Lower leg skin (tissue), 3 donors: ENCODE measurements around the gene CCDC85C.

Experiments
- CTCF ChIP-seq, 3 donors: fragments of 450-650 bp; IDR thresholded peaks; one replicate each; pipeline ENCODE4 v1.5.1; 2016; ENCODE audit warnings: antibody characterized with exemption in 3 of 3, mild to moderate bottlenecking in 3 of 3, moderate library complexity in 2 of 3
- POLR2A ChIP-seq, 2 donors: fragments of 450-650 bp; IDR thresholded peaks; one replicate each; pipeline ENCODE4 v1.6.1; 2016 to 2017; ENCODE audit warnings: antibody characterized with exemption in 2 of 2, mild to moderate bottlenecking in 1 of 2, moderate library complexity in 1 of 2

- TF ChIP-seq CTCF (IDR thresholded peaks at IDR 0.05): no peak
- no peak for TF ChIP-seq POLR2A (IDR thresholded peaks at IDR 0.05)
Measured at GRCh38 chr14:99601361-99601831, 2.6 kb downstream of the CCDC85C start.
